Activated CD8-positive, alpha-beta memory T cell treated with anti-CD3 and anti-CD28 coated beads for 4 hours (primary cell): ENCODE data around the gene MAST4.
"Not testable (repeated sequence)": the region's sequence is repeated elsewhere in the genome, so short reads cannot be mapped to it uniquely, and the experiment has no call there.

Experiments
- DNase-seq, 2 donors: peaks; one replicate each; pipeline ENCODE4 v3.0.0-alpha.2; 2020; ENCODE audit warnings: low read depth in 2 of 2

MAST4 gene

DNA sequence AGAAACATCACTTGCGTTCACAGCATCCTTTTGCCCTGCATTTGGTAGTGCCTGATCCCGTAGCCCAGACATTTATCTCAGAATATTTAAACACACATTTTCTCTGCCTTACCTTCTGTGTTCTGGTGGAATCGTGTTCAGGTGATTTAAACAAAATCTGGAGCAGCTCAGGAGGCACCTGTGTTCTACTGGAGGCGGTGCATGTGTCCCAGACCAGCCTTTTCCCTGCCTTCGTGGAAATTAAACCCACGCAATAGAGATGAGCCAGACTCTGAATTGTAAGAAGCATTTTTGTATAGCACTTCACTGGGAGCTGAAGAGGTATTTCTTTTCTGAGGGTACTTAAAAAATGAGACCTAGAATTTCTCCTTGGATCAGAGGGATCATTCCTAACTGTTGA is 212.5 kb downstream of the MAST4 start:
- no peak for DNase-seq

DNA sequence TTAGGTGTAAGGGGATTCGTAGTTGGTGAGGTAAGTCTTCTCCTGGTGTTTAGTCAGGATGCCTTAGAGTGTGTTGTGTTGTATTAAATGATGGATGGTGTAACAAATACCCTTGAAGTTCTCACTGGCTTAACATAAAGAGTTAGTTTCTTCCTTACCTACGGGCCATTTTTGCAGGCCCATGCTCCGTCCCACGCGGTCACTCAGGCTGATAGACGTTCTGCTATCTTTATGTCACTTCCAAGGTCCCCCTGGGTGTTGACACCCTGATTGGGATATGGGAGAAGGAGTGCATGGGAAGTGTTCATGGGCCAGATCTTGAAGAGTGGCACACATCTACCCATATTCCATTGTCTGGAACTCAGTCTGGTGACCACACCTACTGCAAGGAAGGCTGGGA is 214.0 kb downstream of the MAST4 start:
- no peak for DNase-seq

GRCh38 chr5:66810848-66811261 is 214.7 kb downstream of the MAST4 start:
- DNase-seq = no peak

- DNase-seq = no peak
Observed at GRCh38 chr5:66812291-66812690, 216.1 kb downstream of the MAST4 start.

- DNase-seq = no peak
Observed at GRCh38 chr5:66813306-66813705, 217.1 kb downstream of the MAST4 start.

DNA sequence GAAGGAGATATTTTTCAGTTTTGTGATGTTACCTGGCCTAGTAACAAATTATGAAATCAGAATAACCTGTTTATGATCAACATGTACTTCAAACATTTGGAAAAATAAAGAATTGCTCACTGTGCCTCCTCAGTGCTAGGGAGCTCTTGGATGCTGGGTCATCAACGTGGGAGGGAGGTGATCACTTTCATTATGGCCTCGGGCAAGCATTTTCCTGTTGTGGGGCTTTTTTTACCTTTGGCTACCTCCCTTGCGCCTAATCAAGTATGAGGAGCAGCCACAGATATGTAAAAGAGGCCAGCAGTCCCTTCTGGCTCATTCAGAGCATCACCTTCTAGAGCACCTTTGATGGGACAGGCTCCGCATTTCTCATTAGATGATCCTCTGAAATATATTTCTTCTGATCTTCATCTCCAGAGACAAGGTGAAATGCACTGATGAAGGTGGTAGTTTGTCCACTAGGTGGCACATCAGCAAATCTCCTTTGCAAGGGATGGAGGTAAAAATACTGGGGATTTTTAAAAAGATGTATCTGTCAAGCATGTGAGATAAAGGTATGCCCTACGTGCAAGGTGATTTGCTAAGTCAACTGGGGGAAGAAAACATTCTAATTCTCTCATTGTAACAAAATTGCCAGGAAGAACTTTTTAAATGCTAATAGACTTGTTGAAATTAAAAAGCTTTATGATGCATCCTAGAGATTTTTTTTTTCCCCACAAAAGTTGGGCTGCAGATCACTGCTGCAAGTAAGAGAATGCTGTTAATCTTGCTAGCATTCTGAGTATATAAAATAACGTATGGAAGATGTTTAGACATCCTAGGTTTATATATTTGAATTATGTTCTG is 218.2 kb downstream of the MAST4 start:
- no peak for DNase-seq

GRCh38 chr5:66818304-66818934 is 222.2 kb downstream of the MAST4 start:
- DNase-seq = no peak

- no peak for DNase-seq
Observed at GRCh38 chr5:66818935-66819328, 222.7 kb downstream of the MAST4 start.

GRCh38 chr5:66820630-66821207 is 224.5 kb downstream of the MAST4 start:
- DNase-seq = no peak

DNA sequence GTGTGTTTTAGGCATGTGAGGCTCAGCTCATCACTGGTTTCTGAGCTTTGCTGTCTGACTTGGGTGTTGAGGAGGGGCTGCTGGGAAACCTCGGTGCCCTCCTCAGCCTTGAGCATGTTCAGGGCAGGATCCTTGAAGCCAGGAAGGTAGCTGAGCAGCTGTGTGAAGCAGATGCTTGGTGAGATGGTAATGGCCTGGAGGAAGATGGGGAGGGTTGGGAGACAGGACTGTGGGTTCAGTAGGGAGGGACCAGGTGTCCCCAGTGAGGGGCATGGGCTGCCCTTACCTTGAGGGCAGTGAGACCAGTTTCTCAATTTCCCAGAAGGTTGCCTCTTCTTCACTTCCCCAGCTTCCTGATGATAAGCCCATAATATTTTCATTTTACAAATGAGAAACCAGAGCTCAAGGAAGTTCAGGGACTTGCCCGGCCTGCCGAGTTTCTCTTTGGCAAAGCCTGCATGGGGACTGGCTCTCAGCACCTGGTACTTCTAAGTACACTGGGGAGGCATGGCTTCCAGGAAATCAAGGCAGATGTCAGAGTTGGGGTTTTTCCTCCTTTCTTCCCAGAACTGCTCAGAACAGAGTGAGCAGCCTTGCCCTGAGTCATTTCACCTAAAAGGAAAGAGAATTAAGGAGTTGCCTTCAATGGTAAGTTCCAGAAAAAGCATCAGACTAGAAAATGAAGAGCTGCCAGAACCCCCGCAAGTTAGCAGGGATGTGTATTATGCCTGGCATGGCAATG is 225.7 kb downstream of the MAST4 start:
- DNase-seq = no peak

GRCh38 chr5:66822906-66823305 is 226.7 kb downstream of the MAST4 start:
- not testable (repeated sequence) for DNase-seq

DNA sequence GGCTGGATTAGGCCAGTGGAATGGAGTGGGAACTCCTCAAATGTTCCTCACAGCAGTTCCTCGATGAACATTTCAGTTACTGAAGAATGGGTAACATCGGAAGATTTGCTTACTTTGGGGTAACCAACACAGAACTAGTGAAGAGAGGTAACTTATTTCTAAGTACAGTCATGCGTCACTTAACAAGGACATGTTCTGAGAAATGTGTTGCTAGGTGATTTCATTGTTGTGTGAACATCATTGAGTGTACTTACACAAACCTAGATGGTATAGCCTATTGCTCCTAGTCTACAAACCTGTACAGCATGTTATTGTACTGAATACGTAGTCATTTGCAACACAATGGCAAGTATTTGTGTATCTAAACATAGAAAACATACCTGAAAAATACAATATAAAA is 228.3 kb downstream of the MAST4 start:
- DNase-seq = no peak

DNA sequence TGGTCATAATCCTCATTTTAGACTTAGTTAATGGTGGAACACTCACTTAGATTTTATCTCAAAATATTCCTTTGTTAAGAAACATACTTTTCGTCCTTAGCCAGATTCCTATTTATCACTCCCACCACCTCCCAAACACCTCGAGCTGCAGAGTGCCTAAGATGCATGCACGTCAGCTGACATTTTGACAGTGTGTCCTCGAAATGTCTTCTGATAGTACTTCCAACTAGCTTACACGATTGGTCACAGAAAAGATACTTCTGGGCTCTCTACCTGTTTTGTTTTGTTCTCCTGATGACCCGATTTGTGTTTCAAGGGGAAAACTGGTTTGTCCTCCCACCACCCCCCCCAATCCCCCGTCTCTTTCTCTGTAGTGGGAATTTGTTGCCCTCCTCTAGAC is 230.1 kb downstream of the MAST4 start:
- no peak for DNase-seq

DNA sequence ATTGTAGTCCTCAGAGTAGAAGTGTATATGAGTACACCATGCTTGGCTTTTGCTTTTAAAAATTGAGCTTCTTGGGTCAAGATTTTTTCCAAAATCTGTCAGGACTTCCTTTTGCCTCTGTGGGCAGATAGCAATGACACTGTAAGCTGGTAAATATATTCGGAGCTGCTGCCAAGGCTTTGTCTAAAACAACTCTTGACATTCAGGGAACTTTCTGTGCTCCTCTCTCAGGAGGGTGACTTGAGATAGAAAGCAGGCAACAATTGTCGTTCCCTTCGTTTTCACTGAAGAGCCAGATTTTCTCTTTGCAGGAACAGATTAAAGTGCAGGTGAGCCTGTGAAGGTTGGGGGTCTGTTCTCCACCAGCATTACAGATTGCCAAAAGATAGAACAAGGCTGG is 230.5 kb downstream of the MAST4 start:
- DNase-seq = no peak

GRCh38 chr5:66828046-66828547 is 231.9 kb downstream of the MAST4 start:
- DNase-seq = no peak

DNA sequence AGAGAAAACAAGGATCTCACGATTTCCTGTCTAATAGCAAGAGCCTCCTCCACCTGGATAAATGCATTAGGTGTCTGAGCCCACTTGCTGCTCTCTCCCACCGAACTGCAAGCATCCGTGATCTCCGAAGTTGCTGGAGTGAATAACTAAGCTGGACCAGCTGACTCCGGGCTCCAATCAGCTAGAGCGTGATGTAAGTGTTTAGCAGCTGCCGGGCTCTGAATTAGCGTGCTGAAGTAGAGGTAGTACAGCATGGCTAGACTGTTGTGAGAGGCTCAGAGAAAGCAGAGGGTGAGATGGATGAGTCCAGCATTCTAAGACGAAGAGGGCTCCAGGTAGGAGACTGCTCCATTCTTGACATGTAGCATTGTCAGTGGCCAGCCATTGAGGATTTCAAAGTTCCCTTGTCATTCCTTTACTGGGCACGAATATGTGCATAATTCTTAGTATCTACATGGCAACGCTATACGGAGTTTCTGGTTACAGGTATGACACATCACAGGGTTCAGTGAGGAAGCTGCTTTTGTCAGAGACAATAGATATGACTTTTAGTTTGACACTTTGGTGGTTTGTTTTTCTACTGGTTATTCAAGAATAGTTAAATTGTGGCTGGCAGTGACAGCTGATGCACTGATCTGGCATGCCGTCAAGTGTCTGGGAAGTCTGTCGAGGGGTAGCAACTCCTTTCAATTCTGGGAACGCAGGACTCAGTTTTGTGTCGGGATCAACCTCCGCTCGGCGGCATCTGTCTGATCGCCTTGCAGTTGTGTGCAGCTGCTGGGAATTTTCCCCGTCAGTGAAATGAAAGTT is 232.6 kb downstream of the MAST4 start:
- no peak for DNase-seq

GRCh38 chr5:66829358-66829674 is 233.1 kb downstream of the MAST4 start:
- DNase-seq = no peak

DNA sequence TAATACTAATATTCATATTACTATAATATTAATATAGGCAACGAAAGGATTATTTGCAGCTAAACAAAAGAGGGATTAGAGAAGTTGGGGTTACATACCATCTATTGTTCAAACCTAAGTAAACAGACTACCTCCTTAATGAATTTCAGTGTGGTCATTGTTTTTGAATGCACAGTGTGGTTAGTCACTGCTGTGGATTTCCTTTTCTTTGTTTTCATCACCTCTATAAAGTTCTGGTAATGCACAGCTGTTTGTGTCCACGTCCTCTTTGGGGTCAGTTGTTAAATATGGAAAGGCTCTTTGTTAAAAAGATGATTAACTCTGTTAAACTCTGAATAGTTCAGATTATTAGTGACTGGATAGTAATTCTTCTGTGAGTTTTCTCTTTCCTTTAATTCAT is 233.6 kb downstream of the MAST4 start:
- DNase-seq = no peak

- no peak for DNase-seq
Observed at GRCh38 chr5:66830636-66831035, 234.4 kb downstream of the MAST4 start.

GRCh38 chr5:66839636-66840185 is 243.5 kb downstream of the MAST4 start:
- DNase-seq = no peak

GRCh38 chr5:66840511-66841013 is 244.4 kb downstream of the MAST4 start:
- no peak for DNase-seq
